Stimulated activated CD8-positive, alpha-beta memory T cell treated with anti-CD3 and anti-CD28 coated beads, Interleukin-12 subunit alpha, Interleukin-12 subunit beta, amount 100 ng/mL, for 1 hour (primary cell): ENCODE results near the gene SLC44A1.
A peak's percentile ranks its signal among the peaks of the same experiment; 100 is the strongest.

Source experiments
- DNase-seq: peaks from one replicate; pipeline ENCODE4 v3.0.0-alpha.2; 2020; ENCODE audit warnings: low read depth

Gene SLC44A1

DNA sequence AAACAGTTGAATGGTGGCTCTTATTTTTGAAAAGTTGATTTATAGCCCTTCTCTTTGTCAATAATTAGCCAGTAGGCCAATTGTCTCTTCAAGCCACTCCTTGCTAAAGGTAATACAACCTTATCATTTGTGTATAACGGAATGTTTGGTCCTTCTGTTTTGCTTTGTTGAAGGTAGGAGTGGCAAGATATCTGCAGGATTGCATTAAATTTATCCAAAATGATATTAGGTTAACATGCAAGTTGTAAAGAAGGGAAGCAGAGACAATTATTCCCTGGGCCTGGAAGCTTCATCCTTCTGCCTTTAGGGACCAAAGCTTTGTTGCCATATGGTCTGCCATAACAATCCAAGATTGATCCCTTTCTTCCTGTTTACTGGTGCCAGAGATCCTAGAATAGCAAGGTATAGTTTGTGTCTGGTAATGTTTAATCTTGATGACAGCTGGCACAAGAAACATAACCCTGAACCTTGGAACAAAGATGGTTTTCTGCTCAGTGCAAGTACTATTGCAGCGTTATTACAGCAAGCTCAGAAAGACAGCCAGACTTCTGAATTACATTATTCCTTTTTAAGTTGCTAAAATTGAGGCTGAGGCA, 187.9 kb downstream of the SLC44A1 start:
- DNase-seq = no peak

DNA sequence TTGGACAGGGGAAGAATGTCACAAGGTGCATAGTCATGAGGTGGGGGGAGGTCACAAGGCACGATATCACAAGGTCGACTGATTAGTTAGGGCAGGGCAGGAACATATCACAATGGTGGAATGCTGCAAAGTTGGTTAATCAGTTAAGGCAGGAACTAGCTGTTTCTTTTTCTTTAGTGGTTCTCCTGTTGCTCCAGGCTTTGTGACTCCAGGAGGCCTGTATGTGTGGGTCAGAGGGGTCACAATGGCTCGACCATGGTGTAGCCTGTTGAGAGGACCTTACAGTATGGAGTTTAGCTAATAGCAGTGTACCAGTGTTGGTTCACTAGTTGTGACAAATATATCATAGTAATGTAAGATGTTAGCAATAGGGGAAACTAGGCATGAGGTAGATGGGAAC, 191.0 kb downstream of the SLC44A1 start:
- DNase-seq = no peak

DNA sequence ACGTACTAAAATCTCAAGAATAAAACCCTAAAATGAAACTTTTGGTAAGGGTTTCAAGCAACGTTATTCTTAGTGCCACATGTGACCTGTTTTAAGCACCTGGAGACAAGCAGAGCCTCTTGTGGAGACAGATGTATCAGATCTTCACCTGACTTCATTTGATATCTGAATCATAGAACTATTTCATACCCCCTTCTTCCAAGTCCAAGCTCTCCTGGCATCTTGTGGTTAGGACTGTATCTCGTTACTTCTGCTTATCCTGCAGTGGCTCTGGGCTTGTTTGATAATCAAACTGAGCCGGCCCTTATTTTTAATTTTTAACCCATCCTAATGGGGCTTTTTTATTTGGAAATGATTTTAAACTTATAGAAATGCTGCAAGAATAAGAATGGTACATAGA, 192.3 kb downstream of the SLC44A1 start:
- DNase-seq = no peak

DNA sequence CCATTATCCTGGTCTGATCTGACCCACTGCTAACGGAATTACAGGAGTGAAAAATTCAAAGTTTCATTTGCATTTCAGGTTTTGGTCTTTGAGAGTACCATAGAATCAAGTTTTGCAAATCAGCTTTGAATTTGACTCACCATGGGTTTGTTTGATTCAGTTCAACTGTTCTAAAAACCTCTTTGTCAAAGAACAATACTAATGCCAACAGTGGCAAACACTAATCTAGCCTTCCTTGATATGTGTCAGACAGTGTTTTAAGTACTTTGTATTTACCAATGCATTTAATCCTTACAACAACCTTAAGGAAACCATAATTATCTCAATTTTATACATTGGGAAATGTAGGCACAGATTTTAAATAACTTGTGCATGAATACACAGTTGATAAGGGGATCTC, 193.3 kb downstream of the SLC44A1 start:
- DNase-seq = no peak

DNA sequence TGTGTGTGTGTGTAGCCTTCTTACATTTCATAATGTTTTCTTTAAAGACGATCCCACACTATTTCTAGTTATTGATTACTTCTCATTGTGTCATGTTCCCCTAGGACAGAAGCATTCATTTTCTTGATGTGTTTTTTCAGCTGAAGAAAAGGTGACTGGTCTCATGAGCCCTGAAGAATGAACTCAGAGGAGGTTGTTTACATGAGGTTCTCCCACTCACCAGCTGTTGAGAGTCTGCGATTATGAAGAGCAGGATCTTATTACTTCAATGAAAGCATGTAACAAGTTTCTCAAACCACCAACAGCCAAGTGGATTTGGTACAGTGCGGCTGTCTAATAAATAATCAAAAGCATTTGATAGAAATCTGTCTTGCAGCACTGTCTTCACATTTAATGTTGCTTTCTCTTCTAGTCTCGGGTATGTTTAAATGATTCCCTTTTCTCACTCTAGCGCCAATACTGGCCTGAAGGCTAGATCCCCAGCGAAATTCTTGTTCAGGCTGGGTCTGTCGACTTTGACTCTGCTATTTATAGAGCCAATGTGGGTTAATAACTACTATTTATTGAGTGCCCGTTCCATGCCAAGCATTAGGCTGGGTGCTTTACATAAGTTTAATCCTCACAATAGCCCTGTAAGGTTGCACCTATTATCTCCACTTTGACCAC, 193.8 kb downstream of the SLC44A1 start:
- no peak for DNase-seq

DNA sequence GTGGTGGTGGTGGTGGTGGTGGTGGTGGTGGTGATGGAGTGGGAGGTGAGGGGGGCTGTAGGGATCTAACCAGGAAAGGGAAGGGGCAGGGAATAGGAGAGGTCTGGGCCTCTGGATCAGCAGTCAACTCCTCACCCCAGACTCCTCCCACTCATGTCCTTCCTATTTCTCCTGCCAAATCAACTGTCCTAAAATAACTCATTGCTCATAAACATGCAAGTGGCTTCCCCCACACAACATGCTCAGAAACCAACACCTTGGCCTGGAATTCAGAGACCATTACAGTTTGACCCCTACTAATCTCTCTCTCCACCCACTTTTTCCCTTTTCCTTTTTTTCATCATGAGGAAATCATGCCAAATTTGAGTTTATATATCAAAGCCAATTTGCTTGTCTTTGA, 195.0 kb downstream of the SLC44A1 start:
- no peak for DNase-seq

DNA sequence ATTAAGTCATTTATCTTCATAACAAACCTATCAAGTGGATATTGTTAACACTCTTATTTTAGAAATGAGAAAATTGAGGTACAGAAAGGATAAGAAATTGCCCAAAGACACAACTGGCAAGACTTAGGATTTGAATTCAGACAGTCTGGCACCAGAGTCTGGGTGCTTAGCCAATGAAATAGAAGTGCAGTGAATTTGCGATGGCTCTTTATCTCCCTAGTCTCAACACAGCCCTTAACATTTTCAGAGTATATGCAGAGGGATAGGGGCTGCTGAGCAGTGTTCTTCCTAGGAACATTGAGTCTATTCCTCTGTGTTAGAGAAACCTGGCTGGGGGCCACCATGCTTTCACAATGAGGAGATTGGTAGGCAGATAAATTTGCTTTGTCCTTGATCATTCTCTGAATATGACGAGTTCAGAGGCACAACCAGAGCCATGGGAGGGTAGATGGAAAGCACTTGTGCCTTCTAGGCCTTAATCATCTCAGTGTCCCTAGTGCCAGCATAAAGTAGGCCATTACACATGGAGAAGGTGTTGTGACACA, 197.2 kb downstream of the SLC44A1 start:
- no peak for DNase-seq

DNA sequence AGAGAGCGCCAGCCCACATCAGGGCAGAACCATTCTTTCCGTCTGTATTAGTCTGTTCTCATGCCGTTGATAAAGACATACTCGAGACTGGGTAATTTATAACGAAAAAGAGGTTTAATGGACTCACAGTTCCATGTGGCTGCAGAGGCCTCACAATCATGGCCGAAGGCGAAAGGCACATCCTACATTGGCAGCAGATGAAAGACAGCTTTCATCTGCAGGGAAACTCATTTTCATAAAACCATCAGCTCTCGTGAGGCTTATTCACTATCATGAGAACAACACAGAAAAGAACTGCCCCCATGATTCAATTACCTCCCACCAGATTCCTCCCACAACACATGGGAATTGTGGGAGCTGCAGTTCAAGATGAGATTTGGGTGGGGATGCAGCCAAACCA, 198.7 kb downstream of the SLC44A1 start:
- DNase-seq = no peak

DNA sequence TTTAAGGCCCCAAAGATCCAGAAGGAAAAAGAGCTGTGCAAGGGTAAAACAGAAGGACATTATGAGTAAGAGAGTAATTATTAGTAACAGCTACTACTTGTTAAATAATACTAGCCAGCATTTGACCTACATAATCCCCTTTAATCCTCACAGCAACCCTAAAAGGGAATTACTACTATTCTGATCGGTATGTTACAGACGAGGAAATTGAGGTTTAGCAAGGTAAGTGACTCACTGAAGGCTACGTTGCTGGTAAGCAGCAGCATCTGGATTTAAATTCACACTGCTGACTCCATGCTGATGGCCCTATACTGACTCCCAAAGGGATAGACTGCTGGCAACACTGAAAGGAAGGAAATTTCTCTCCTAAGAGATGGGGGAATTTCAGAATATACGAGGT, 199.7 kb downstream of the SLC44A1 start:
- DNase-seq = no peak

DNA sequence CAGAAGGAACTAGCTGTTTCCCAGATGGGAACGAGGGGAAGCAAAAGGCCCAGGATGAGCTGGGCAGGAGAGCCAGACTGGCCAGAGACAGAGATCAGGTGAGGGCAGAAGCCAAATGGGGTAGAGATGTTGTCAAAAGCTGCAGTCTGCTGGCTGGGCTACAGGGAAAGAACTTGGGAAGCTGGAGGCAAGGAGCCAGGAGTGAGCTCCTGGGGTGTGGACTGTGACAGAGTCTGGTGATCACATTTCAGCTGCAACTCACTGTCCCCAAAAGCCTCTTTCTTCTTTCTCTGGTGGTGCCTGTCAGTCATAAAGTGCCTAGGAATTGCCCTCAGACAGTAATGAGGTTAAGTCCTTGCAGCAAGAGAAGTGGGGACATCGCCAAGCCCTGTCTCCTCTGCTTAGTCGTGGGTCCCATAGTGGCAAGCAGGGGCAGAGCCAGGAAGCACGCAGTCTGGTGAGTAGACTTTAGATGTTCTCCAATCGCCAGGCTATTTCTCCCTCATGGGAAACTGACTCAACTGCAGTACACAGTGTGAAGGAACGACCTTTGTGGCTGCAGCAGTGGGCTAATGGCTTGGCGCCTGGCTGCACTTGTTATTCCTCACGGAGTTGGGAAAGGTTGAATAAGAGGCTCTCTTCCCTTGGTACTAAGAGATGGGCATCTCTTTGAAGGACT, 200.9 kb downstream of the SLC44A1 start:
- no peak for DNase-seq

DNA sequence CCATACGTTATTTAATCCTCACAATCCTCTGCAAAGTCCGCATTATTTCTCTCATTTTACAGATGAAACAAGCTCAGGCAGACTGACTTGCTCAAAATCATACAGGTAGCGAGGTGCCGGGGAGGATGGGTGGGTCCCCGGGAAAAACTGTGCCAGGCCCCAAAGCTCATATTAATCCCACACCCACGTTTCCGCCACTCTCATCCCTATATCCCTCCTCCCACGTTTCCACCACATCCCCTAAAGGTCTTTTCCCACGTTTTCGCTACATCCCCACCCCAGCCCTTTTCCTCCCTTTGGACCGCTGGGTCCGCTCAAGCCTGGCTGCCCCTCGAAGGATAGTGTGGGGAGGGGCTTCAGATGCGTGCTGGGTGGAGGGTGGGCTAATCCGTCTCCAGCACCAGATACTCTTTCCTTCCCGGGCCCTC, 202.9 kb downstream of the SLC44A1 start:
- no peak for DNase-seq

DNA sequence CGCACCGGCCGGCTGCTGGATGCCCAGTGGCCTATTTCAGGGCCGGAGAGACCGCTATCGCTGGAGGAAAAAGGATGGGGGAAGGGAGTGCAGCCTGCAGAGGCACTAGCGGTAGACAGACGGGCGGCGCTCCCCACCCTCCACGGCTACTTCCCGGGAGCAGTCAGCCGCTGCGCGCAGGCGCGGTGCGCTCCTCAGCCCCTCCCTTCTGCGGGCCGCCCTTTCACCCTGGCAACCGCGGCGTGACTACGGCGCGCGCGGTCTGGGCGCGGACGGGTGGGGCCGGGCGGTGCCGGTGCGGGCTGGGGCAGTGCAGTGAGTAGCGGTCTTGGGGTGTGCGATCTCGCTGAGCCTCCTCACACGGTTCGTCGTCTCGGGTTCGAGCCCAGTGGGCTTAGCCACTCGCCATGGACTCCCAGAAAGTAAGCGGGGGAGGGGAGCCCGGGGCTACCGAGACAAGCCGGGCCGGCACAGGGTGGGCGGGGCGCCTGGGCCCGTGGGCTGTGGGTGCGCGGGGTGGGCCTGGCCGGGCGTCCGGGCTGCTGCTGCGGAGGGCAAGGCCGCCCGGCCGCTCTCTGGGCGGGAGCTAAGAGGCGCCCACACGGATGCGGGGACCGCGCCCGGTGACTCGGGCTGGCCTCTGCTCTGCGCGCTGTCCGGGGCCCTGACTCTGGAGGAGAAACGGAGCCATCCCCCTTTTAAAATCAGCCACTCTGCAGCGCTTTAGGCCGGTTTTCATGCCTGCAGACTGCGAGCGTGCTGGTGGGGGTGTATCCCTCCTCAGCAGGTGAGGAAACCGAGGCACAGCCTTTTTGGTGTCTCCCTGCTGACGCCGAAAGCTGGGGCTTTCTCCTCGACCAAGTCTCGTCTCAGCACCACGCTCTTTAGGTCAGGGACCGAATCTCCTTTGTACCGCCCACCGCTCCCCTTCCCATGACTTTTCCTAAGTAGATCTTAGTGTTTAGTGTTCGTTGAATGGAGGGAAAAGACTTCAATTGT, 203.7 kb downstream of the SLC44A1 start, which contains the start of gene FSD1L:
Gene FSD1L (plus strand): TSS at position 221 of the 999 bp plus-strand sequence. CDS start 187 bp downstream, at position 408.
- peak; percentile 62 for DNase-seq

DNA sequence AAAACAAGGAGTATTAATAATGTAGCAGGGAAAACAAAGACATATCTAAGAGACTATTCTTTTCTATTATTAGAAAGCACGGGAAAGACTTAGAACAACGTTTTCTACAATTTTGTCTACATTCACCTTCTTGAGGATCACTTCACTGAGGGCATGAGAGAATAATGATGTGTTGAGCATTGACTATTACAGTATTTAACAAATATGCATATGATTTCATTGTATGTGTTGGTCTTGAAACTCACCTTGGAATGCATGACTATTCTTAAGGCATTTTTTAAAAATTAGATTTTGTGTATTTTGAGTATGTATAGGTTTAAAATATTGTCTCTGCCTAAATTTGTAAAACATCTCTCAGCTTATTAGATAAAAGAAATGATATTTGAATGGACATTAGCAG, 204.6 kb downstream of the SLC44A1 start:
- no peak for DNase-seq

DNA sequence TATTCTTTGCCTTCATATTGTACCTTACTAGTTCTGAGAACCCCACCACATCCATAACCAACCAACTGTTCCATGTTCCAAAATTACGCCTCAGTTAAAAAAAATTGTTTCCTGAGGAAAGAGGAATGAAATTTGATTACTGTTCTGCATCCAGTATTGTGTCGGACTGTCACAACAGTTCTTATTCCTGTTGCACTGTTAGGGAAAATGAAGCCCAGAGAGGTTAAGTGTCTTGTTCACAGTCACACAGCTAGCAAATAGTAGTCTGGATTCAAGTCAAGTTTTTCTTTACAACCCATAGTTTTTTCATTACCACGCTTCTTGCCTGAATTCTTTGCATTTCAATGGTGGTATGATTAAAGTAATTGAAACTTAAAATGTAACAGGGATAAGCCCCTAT, 207.7 kb downstream of the SLC44A1 start:
- DNase-seq = no peak

DNA sequence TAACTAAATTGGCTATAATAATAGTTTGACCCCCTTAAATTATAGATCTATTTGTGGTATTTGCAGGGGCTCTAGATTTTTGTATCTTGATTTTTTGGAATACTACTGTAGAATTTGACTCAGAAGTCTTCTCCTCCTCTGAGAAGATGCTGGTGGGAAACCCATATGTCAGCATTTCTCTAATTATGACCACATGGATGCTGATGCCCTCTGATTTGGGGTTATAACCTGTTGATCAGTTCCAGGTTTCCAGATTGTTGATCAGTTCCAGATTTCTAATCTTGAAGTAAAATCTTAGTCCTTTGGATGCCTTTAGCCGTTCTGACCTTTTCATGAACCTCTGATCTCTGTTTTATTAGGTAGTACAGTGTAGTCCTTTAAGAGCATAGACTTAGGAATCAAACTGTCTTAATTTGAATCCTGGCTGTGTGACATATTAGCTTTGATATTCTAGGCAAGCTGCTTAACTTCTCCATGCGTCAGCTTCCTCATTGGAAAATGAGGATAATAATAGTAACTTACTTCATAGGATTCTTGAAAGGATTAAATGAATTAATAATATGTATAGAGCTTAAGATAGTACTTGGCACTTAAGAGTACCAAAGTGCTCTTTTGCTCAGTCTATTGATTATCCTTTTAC, 211.5 kb downstream of the SLC44A1 start:
- DNase-seq = no peak

DNA sequence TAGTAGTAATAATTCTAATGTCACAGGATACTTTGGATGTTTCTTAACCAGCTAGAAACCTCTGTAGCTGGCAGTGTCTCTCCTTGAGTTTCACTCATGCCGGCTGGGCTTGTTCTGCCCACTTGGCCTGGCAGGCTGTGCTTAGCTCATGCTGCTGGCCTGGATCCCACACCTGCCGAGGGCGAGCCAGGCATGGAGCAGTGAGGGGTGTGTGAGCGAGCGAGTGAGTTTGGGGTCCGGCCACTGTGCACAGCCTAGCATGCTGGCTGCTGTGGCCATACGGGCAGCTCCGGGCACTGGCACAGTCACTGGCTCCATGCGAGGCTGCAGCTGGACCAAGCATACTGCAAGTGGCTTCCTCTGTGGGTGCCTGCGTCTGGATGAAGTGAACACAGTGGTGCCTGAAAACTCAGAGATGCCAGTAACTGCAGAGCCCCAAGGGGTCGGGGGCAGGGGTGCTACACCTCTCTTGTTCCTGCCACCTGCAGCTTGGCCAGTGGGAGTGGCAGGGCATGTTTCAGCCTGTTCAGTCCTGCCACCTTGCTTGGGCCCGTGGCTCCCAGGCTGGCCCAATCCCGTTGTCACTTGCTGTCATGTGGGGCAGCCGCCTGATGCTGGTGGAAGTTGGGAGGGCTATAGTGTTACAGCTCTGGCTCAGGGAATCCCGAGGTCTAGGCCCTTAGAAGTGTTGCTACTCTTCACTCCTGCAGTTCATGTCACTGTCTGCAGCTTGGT, 213.3 kb downstream of the SLC44A1 start:
- DNase-seq = no peak

DNA sequence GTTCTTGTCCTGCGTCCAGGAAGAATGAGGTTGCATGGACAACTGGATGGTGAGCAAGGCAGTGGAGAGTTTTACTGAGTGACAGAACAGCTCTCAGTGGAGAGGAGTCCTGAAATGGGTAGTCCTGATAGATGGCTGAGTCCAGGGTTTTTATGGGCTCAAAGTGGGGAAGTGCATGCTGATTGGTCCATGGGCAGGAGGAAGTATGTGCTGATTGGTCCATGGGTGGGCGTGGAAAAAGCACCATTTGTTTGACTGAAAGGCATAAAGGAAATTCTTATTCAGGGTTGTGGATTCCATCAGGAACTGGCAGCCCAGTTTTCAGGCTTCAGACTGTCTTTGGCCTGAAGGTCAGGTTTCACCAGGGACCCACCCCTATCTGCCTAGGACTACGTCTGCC, 214.0 kb downstream of the SLC44A1 start:
- DNase-seq = no peak

DNA sequence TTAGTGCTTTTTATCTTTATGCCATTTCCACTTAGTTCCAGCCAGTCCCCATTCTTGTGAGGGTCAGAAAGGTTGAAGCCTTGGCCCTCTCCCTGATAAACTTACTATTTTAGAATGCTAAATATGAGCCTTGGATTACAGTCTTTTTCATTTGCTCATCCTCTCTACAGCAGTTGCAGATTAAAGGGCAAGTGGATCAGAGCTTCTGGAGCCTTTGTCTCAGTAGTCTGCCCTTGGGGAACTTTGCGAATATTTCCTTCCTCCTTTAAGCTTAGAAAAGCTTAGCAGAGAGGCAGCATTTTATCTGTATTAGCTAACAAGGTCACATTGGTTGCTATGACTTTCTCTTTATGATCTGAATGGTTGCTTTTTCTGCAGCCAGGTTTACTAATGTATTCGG, 214.9 kb downstream of the SLC44A1 start:
- no peak for DNase-seq

DNA sequence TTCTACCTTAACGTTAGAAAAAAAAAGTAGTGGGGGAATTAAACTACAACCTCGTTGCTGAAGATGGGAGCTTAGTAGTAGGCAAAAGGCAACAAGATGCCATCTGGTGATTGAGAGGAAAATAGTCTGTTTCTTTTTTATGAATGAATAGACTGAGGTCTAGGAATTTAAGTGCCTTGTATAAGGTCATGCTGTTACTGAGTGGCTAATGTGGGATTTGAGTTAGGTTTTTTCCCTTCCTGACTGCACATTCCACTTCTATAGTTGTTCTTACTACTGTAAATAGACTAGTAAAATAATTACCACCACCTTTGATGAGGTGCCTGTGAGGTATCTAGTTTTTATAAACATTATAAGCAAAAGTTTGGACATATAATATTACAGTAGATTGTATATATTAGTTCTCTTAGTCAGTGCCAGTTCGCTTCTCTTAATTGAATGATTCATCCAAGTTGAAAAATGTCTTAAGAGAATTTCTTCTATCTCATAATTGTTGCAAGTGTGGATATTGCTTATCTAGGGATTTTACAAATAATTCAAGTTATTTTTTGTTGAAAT, 222.5 kb downstream of the SLC44A1 start:
- DNase-seq = no peak

DNA sequence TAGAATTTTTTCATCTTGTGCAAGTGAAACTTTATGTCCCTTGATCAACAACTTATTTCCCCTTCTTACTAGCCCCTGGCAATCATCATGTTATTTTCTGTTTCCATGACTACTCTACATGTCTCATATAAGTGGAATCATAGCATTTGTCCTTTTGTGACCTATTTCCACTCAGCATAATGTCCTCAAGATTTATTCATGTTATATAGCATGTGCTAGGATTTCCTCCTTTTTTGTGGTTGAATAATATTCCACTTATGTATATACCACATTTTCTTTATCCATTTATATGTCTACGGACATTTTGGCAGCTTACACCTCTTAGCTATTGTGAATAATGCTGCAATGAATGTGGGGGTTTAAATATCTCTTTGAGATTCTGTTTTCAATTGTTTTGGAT, 224.4 kb downstream of the SLC44A1 start:
- no peak for DNase-seq
